Skeletal muscle tissue (tissue), 4 donors: ENCODE results near the gene POTEF. TPM values are rescaled to one million over a fixed set of nuclear protein-coding genes. Genes with fewer than 3 reads are reported as not detected.
"Not testable (repeated sequence)": the region's sequence is repeated elsewhere in the genome, so short reads cannot be mapped to it uniquely, and the experiment has no call there.

Experiments
- H3K27ac ChIP-seq: one replicate; pipeline ENCODE4 v1.7.0; 2013; ENCODE audit warnings: mild to moderate bottlenecking, low read depth, low read length, inconsistent platforms
- H3K27me3 ChIP-seq, 3 donors: one replicate each; pipeline ENCODE4 v1.7.0; 2013; ENCODE audit warnings: low read length in 3 of 3; ENCODE audit not compliant: control insufficient read depth in 3 of 3, insufficient read depth in 3 of 3
- H3K36me3 ChIP-seq, 3 donors: one replicate each; pipeline ENCODE4 v1.7.0; 2013; ENCODE audit warnings: low read length in 3 of 3; ENCODE audit not compliant: control insufficient read depth in 3 of 3, insufficient read depth in 3 of 3
- H3K4me1 ChIP-seq, 3 donors: one replicate each; pipeline ENCODE4 v1.7.0; 2013; ENCODE audit warnings: low read length in 3 of 3, mild to moderate bottlenecking in 3 of 3; ENCODE audit not compliant: control insufficient read depth in 3 of 3, insufficient read depth in 3 of 3
- H3K4me3 ChIP-seq, 3 donors: one replicate each; pipeline ENCODE4 v1.7.0; 2013; ENCODE audit warnings: low read length in 3 of 3
- H3K9ac ChIP-seq, 3 donors: one replicate each; pipeline ENCODE4 v1.7.0; 2013; ENCODE audit warnings: low read length in 3 of 3, mild to moderate bottlenecking in 3 of 3, moderate library complexity in 2 of 3, low read depth in 1 of 3
- H3K9me3 ChIP-seq, 3 donors: one replicate each; pipeline ENCODE4 v1.7.0; 2013; ENCODE audit warnings: low read length in 3 of 3; ENCODE audit not compliant: control insufficient read depth in 3 of 3
- total RNA-seq: library from RNA; depleted of rRNA; stranded (reverse); fragments of >200 nt; gene quantifications from one replicate; pipeline ENCODE4 v1.2.3, GENCODE V29; 2014
- donor health status: Osteomylitis.

The POTEF gene
- total RNA-seq, 1 donor from 2014 or later: not detected

DNA sequence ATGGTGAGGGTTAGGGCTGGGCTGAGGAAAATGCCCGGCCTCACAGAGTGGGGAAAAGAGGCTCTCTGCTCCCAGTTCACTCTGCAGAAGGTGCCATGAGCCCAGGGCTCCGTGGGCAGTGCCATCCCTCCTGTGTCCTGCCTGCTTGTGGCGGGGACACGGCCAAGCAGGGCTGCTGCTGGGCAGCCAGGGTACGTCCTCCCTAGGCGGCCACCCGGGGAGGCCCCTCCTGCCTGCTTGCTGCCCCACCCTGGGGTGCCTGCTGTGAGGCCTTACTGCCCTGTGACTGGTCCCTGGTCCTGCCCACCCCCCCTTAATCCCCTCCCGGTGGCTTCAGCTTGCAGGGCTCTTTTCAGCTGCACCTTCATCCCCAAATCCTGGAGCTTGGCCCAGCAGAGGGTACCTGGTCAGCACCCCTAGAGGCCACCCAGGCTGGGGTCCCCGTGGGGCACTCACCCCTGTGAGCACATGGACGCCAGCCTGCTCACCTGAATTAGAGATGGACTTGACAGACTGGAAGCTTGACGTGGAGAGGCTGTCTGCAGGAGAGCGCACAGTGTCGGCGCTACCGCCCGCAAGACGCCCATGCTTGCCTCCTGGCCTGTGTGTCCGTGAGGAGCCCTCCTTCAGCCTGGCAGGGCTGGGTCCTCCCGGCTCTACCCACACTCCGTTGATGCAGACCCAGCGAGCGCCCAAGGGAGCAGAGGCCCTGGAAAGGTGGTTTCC is 12.8 kb upstream of the POTEF start:
- not testable (repeated sequence) for H3K9ac ChIP-seq, H3K9me3 ChIP-seq, H3K4me1 ChIP-seq, H3K27ac ChIP-seq, H3K27me3 ChIP-seq, H3K4me3 ChIP-seq, H3K36me3 ChIP-seq

GRCh38 chr2:130141002-130141401 is 12.0 kb upstream of the POTEF start:
- not testable (repeated sequence) for H3K27me3 ChIP-seq, H3K9me3 ChIP-seq, H3K4me3 ChIP-seq, H3K36me3 ChIP-seq, H3K27ac ChIP-seq, H3K9ac ChIP-seq, H3K4me1 ChIP-seq

DNA sequence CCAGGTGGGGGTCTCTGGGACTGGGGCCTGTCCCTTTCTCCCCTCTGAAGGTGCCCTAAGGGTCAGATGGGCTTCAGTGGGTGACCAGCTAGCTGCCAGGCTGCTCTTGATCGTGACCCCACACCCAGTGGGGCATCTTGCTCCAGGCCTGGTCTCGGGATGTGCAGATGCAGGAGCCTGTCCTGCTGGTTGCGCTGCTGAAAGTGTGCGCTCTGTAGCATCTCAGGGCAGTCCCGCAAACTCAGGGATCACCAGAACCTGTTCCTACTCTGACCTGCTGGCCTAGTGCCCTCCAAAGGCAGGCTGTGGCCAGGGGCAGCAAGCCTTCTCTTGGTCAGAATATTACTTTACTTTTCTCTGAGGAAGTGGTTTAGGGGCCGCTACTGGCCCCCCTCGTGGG is 11.5 kb upstream of the POTEF start:
- not testable (repeated sequence) for H3K27ac ChIP-seq, H3K9me3 ChIP-seq, H3K27me3 ChIP-seq, H3K4me1 ChIP-seq, H3K4me3 ChIP-seq, H3K9ac ChIP-seq, H3K36me3 ChIP-seq

- not testable (repeated sequence) for H3K27me3 ChIP-seq, H3K4me1 ChIP-seq, H3K9me3 ChIP-seq, H3K9ac ChIP-seq, H3K4me3 ChIP-seq, H3K36me3 ChIP-seq, H3K27ac ChIP-seq
Measured at GRCh38 chr2:130139331-130140280, 10.6 kb upstream of the POTEF start.

DNA sequence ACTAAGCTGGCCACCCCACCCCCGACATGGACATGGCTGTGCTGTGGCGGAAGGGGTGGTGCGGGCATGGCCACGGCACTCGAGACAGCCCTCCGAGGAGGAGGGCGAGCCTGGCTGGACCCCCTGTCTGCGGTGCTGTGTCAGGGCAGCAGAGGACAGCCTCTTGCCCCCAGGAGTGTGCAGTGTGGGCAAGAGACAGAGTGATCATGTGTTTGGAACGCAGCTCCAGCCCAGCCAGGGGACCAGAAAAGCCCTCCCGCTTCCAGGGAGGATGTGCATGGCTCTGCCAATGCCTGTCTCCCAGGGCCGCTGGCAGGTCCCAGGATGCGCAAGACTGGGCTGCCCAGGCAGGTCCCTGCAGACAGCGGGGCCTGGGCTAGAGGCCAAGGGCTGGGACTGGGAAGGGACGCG is 9.8 kb upstream of the POTEF start:
- H3K4me1 ChIP-seq, H3K36me3 ChIP-seq, H3K4me3 ChIP-seq, H3K9ac ChIP-seq, H3K9me3 ChIP-seq, H3K27ac ChIP-seq, H3K27me3 ChIP-seq: not testable (repeated sequence)

GRCh38 chr2:130138326-130138725 is 9.3 kb upstream of the POTEF start:
- H3K4me3 ChIP-seq, H3K27me3 ChIP-seq, H3K9ac ChIP-seq, H3K27ac ChIP-seq, H3K9me3 ChIP-seq, H3K36me3 ChIP-seq, H3K4me1 ChIP-seq: not testable (repeated sequence)

DNA sequence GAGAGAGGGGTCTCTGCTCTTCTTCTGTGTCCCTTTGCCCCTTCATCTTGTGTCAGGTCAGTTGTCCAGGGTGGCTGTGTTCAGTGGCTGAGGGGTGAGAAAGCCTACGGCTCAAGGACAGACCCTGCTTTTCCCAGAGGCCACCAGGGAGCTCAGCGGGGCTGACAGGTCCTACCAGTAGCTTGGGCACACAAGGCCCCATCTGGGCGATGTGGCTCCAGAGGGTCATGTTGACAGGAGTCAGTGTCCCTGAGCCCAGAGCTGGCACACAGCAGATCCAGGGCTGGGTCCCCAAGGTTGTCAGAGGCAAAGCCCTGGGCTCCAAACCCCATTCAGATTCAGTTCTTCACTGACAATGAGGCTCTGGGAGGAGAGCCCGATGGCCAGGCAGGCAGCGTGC is 8.1 kb upstream of the POTEF start:
- not testable (repeated sequence) for H3K9me3 ChIP-seq, H3K4me1 ChIP-seq, H3K27ac ChIP-seq, H3K27me3 ChIP-seq, H3K4me3 ChIP-seq, H3K36me3 ChIP-seq, H3K9ac ChIP-seq

GRCh38 chr2:130136546-130136945 is 7.5 kb upstream of the POTEF start:
- H3K4me1 ChIP-seq, H3K9ac ChIP-seq, H3K27me3 ChIP-seq, H3K9me3 ChIP-seq, H3K27ac ChIP-seq, H3K36me3 ChIP-seq, H3K4me3 ChIP-seq: not testable (repeated sequence)

DNA sequence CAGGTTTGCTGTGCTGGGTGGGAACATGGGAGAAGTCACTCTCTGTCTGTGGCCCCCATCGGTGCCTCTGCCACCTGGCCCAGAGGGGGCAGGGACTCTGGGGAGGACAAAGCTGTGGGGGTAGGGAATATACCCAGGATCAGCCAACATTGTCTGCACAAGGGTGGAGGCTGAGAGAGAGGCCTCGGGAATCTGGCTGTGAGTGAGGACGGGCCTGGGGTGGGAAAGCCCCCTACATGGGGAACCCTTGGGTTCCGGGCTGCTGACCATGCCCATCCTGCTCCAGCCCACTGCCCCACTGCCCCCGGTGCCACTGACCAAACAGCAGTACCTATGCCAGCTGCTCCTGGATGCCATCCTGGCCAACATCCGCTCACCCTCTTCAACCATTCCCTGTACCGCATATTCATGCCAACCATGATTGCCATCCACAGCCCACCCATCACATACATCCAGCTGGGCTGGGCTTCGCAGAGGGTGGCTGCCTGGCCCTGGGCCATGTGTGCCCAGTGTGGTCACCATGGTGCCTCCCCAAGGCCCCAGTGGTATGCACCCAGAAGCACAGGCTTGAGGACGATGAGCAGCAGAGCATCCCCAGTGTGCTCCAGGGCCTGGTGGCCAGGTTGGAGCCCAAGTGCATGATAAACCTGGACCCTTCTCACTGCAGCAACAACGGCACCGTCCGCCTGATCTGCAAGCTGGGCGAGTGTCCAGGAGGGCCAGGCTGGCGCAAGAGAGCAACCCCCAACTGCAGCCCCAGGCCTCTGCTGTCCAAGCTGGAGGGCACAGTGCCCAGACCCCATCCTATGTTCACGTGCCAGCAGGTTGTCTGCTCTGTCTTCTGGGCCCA is 6.9 kb upstream of the POTEF start:
- H3K27ac ChIP-seq: no peak overlapping the region
- no peaks in the 10 kb centered on the region for H3K4me1 ChIP-seq
- no peaks in the 10 kb centered on the region for H3K9me3 ChIP-seq
- no peaks in the 10 kb centered on the region for H3K36me3 ChIP-seq
- no peak overlapping the region for H3K4me3 ChIP-seq
- H3K27me3 ChIP-seq: no peaks in the 10 kb centered on the region
- H3K9ac ChIP-seq: no peak overlapping the region

- not testable (repeated sequence) for H3K9ac ChIP-seq, H3K27me3 ChIP-seq, H3K4me3 ChIP-seq, H3K27ac ChIP-seq, H3K4me1 ChIP-seq, H3K9me3 ChIP-seq, H3K36me3 ChIP-seq
Measured at GRCh38 chr2:130128464-130128863, 558 bp downstream of the POTEF start.
